ENCODE data around the gene CNOT9. TPM values are rescaled to one million over a fixed set of nuclear protein-coding genes. Genes with fewer than 3 reads are reported as not detected.

The CNOT9 gene
- total RNA-seq, 1 experiment from 2014 or later, result 73.0 TPM

GRCh38 chr2:218583983-218584850 is 15.6 kb downstream of the CNOT9 start:
- intact Hi-C loops (cut with micrococcal nuclease; ENCODE audit: unreplicated experiment), result no loop called here

GRCh38 chr2:218585541-218585940 is 16.9 kb downstream of the CNOT9 start:
- ATAC-seq (no peak), DNase-seq (ENCODE audit: low read depth, low spot score) (no peak)
- Histone ChIP-seq H3K4me1 (ENCODE audit: control insufficient read depth, insufficient read depth, low read length) (no peaks in the 10 kb centered on the region), H3K27ac (ENCODE audit: low read length) (no peak overlapping the region), H3K27me3 (ENCODE audit: control insufficient read depth, insufficient read depth, low read length) (no peaks in the 10 kb centered on the region), H3K4me3 (ENCODE audit: low read depth in 2 of 2, low read length in 2 of 2) (no peak overlapping the region), H3K9me3 (ENCODE audit: control insufficient read depth, insufficient read depth, low read depth, low read length) (no peaks in the 10 kb centered on the region), H3K36me3 (ENCODE audit: control insufficient read depth, insufficient read depth, low read length) (peaks cover 34% of the 10 kb centered on the region)
- POLR2A ChIA-PET, result no interaction called here
- TF ChIP-seq REST (IDR thresholded peaks at IDR 0.05; ENCODE audit: insufficient read depth in 1 of 2, low read depth in 2 of 2, low read length in 1 of 2), result no peak
- no peak for TF ChIP-seq POLR2AphosphoS5 (IDR thresholded peaks at IDR 0.05; ENCODE audit: low read depth, low read length)
- TF ChIP-seq, protein P1, sequence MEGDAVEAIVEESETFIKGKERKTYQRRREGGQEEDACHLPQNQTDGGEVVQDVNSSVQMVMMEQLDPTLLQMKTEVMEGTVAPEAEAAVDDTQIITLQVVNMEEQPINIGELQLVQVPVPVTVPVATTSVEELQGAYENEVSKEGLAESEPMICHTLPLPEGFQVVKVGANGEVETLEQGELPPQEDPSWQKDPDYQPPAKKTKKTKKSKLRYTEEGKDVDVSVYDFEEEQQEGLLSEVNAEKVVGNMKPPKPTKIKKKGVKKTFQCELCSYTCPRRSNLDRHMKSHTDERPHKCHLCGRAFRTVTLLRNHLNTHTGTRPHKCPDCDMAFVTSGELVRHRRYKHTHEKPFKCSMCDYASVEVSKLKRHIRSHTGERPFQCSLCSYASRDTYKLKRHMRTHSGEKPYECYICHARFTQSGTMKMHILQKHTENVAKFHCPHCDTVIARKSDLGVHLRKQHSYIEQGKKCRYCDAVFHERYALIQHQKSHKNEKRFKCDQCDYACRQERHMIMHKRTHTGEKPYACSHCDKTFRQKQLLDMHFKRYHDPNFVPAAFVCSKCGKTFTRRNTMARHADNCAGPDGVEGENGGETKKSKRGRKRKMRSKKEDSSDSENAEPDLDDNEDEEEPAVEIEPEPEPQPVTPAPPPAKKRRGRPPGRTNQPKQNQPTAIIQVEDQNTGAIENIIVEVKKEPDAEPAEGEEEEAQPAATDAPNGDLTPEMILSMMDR (IDR thresholded peaks at IDR 0.05), result no peak
- no TSS peak for BruUV-seq (replicated peaks)
- CTCF ChIA-PET, result interaction anchor here (0.6 kb wide), 1 partner anchor 13 kb away, joined by 3 read pairs; no protein-coding TSS in a partner anchor
- in situ Hi-C loops (cut with HindIII; ENCODE audit: low pct_unique_long_range_greater_than_20kb, low sequenced_read_pairs) (no loop called here), intact Hi-C loops (cut with micrococcal nuclease; ENCODE audit: unreplicated experiment) (no loop called here)

More at GRCh38 chr2:218583983-218584850, 15.6 kb downstream of the CNOT9 start:
- BruUV-seq (replicated peaks), result no TSS peak
- Histone ChIP-seq H3K27ac (ENCODE audit: low read length) (no peak overlapping the region), H3K27me3 (ENCODE audit: control insufficient read depth, insufficient read depth, low read length) (no peaks in the 10 kb centered on the region), H3K9me3 (ENCODE audit: control insufficient read depth, insufficient read depth, low read depth, low read length) (no peaks in the 10 kb centered on the region), H3K36me3 (ENCODE audit: control insufficient read depth, insufficient read depth, low read length) (peaks cover 31% of the 10 kb centered on the region), H3K4me1 (ENCODE audit: control insufficient read depth, insufficient read depth, low read length) (no peaks in the 10 kb centered on the region), H3K4me3 (ENCODE audit: low read depth in 2 of 2, low read length in 2 of 2) (no peak overlapping the region)
- POLR2A ChIA-PET, result no interaction called here
- CTCF ChIA-PET, result no interaction called here
- peak; percentile 62 for ATAC-seq
- in situ Hi-C loops (cut with HindIII; ENCODE audit: low pct_unique_long_range_greater_than_20kb, low sequenced_read_pairs), result no loop called here
- DNase-seq (ENCODE audit: low read depth, low spot score), result no peak
- TF ChIP-seq, protein P1 (IDR thresholded peaks at IDR 0.05), result peak; percentile 32
- no peak for TF ChIP-seq REST (IDR thresholded peaks at IDR 0.05; ENCODE audit: insufficient read depth in 1 of 2, low read depth in 2 of 2, low read length in 1 of 2)

Data from Panc1 (cell line).